NCI-H2196 treated with DMSO at 0.1 percent for 48 hours (cell line): ENCODE results near the gene PTPRG.

Source experiments
- DNase-seq: peaks from one replicate; lab custom pipeline; 2025; ENCODE audit not compliant: unreplicated experiment; lab: John Stamatoyannopoulos, UW

Gene PTPRG

GRCh38 chr3:62201438-62202035 lies 640.2 kb downstream of the PTPRG start:
- DNase-seq = no peak

GRCh38 chr3:62203152-62203551 lies 641.8 kb downstream of the PTPRG start:
- no peak for DNase-seq

GRCh38 chr3:62203561-62203960 lies 642.2 kb downstream of the PTPRG start:
- no peak for DNase-seq

GRCh38 chr3:62207197-62207596 lies 645.8 kb downstream of the PTPRG start:
- DNase-seq = no peak

GRCh38 chr3:62208385-62208784 lies 647.0 kb downstream of the PTPRG start:
- no peak for DNase-seq

GRCh38 chr3:62209101-62209500 lies 647.7 kb downstream of the PTPRG start:
- no peak for DNase-seq

- no peak for DNase-seq
Measured at GRCh38 chr3:62210011-62210410, 648.6 kb downstream of the PTPRG start.

GRCh38 chr3:62211675-62212429 lies 650.5 kb downstream of the PTPRG start:
- DNase-seq = no peak

GRCh38 chr3:62214850-62215249 lies 653.5 kb downstream of the PTPRG start:
- no peak for DNase-seq

- no peak for DNase-seq
Measured at GRCh38 chr3:62220616-62221015, 659.2 kb downstream of the PTPRG start.

- no peak for DNase-seq
Measured at GRCh38 chr3:62225051-62225450, 663.7 kb downstream of the PTPRG start.

GRCh38 chr3:62226601-62227339 lies 665.4 kb downstream of the PTPRG start:
- DNase-seq = no peak

- no peak for DNase-seq
Measured at GRCh38 chr3:62228467-62228866, 667.1 kb downstream of the PTPRG start.

- no peak for DNase-seq
Measured at GRCh38 chr3:62229211-62229610, 667.8 kb downstream of the PTPRG start.

- DNase-seq = no peak
Measured at GRCh38 chr3:62229908-62230307, 668.5 kb downstream of the PTPRG start.

- no peak for DNase-seq
Measured at GRCh38 chr3:62233065-62233464, 671.7 kb downstream of the PTPRG start.

GRCh38 chr3:62236016-62236415 lies 674.6 kb downstream of the PTPRG start:
- no peak for DNase-seq

- no peak for DNase-seq
Measured at GRCh38 chr3:62237286-62237948, 676.0 kb downstream of the PTPRG start.

GRCh38 chr3:62238003-62238402 lies 676.6 kb downstream of the PTPRG start:
- DNase-seq = no peak

- DNase-seq = no peak
Measured at GRCh38 chr3:62238431-62238830, 677.1 kb downstream of the PTPRG start.

GRCh38 chr3:62241279-62241678 lies 679.9 kb downstream of the PTPRG start:
- no peak for DNase-seq
